Stimulated activated CD4-positive, alpha-beta T cell treated with anti-CD3 and anti-CD28 coated beads, Interleukin-4, amount 100 ng/mL, for 24 hours (primary cell): Measurements from ENCODE around the gene DESI1.
"Not testable (repeated sequence)": the region's sequence is repeated elsewhere in the genome, so short reads cannot be mapped to it uniquely, and the experiment has no call there.

Experiments
- DNase-seq: peaks from one replicate; pipeline ENCODE4 v3.0.0-alpha.2; 2020

Gene DESI1

GRCh38 chr22:41582694-41583093, 38.1 kb downstream of the DESI1 start:
- DNase-seq = no peak

GRCh38 chr22:41579997-41580355, 40.9 kb downstream of the DESI1 start:
- DNase-seq = no peak

GRCh38 chr22:41579297-41579996, 41.4 kb downstream of the DESI1 start:
- DNase-seq = no peak

GRCh38 chr22:41578818-41579217, 42.0 kb downstream of the DESI1 start:
- DNase-seq = no peak

- no peak for DNase-seq
Measured at GRCh38 chr22:41578114-41578513, 42.7 kb downstream of the DESI1 start.

- DNase-seq = no peak
Measured at GRCh38 chr22:41576877-41577276, 44.0 kb downstream of the DESI1 start.

GRCh38 chr22:41575533-41575932, 45.3 kb downstream of the DESI1 start:
- no peak for DNase-seq

GRCh38 chr22:41574847-41575381, 45.9 kb downstream of the DESI1 start:
- DNase-seq = no peak

- no peak for DNase-seq
Measured at GRCh38 chr22:41573677-41574076, 47.2 kb downstream of the DESI1 start.

GRCh38 chr22:41572305-41572704, 48.5 kb downstream of the DESI1 start:
- DNase-seq = not testable (repeated sequence)

GRCh38 chr22:41571786-41572185, 49.1 kb downstream of the DESI1 start:
- no peak for DNase-seq

GRCh38 chr22:41570221-41570620, 50.6 kb downstream of the DESI1 start:
- DNase-seq = no peak

- no peak for DNase-seq
Measured at GRCh38 chr22:41568811-41569210, 52.0 kb downstream of the DESI1 start.

- DNase-seq = no peak
Measured at GRCh38 chr22:41567512-41567768, 53.4 kb downstream of the DESI1 start.

GRCh38 chr22:41565403-41566054, 55.3 kb downstream of the DESI1 start:
- DNase-seq = no peak

GRCh38 chr22:41564563-41564962, 56.3 kb downstream of the DESI1 start:
- DNase-seq = no peak

- no peak for DNase-seq
Measured at GRCh38 chr22:41563051-41563711, 57.7 kb downstream of the DESI1 start.

GRCh38 chr22:41562461-41562860, 58.4 kb downstream of the DESI1 start:
- DNase-seq = no peak

GRCh38 chr22:41561788-41562187, 59.1 kb downstream of the DESI1 start:
- DNase-seq = no peak

- DNase-seq = no peak
Measured at GRCh38 chr22:41561335-41561734, 59.5 kb downstream of the DESI1 start.

- DNase-seq = no peak
Measured at GRCh38 chr22:41560095-41560471, 60.8 kb downstream of the DESI1 start.

GRCh38 chr22:41558241-41558630, 62.6 kb downstream of the DESI1 start:
- not testable (repeated sequence) for DNase-seq

- DNase-seq = peak; percentile 20
Measured at GRCh38 chr22:41557401-41558240, 63.2 kb downstream of the DESI1 start.
